OCI-LY1 (cell line): ENCODE measurements around the gene ZP3.
"Not testable (repeated sequence)": the region's sequence is repeated elsewhere in the genome, so short reads cannot be mapped to it uniquely, and the experiment has no call there.

Experiments used
- EZH2 ChIP-seq: fragments of 200-600 bp; sonication (generic), shearing (Covaris generic); IDR thresholded peaks from 2 replicates; pipeline ENCODE4 v1.8.0; 2017; ENCODE audit warnings: borderline replicate concordance, mixed run types, mild to moderate bottlenecking, antibody characterized with exemption, low read length, moderate library complexity, mixed read lengths
- TF ChIP-seq, protein P1 (sequence below): fragments of 200-600 bp; sonication (generic), shearing (Covaris generic); IDR thresholded peaks from 2 replicates; pipeline ENCODE4 v1.5.1; 2017; ENCODE audit warnings: mild to moderate bottlenecking, antibody characterized with exemption, low read length, moderate library complexity, mixed read lengths

- TF ChIP-seq, protein P1, sequence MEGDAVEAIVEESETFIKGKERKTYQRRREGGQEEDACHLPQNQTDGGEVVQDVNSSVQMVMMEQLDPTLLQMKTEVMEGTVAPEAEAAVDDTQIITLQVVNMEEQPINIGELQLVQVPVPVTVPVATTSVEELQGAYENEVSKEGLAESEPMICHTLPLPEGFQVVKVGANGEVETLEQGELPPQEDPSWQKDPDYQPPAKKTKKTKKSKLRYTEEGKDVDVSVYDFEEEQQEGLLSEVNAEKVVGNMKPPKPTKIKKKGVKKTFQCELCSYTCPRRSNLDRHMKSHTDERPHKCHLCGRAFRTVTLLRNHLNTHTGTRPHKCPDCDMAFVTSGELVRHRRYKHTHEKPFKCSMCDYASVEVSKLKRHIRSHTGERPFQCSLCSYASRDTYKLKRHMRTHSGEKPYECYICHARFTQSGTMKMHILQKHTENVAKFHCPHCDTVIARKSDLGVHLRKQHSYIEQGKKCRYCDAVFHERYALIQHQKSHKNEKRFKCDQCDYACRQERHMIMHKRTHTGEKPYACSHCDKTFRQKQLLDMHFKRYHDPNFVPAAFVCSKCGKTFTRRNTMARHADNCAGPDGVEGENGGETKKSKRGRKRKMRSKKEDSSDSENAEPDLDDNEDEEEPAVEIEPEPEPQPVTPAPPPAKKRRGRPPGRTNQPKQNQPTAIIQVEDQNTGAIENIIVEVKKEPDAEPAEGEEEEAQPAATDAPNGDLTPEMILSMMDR = not testable (repeated sequence)
- TF ChIP-seq EZH2 = not testable (repeated sequence)
Observed at GRCh38 chr7:76395605-76395964, 29.2 kb upstream of the ZP3 start.
